Body of pancreas (tissue), 4 donors: ENCODE measurements around the gene POT1.

Source experiments
- CTCF ChIP-seq, 7 experiments: fragments of 450-650 bp in 4 of 7; fragments of 200-600 bp in 3 of 7; sonication (generic) in 3 of 7; IDR thresholded peaks; one replicate each; pipeline ENCODE4 v1.5.1; 2016 to 2019; ENCODE audit warnings: antibody characterized with exemption in 7 of 7
- POLR2A ChIP-seq, 3 donors: fragments of 450-650 bp; IDR thresholded peaks; one replicate each; pipeline ENCODE4 v1.6.1; 2016; ENCODE audit warnings: antibody characterized with exemption in 3 of 3, mild to moderate bottlenecking in 2 of 3

- TF ChIP-seq POLR2A (IDR thresholded peaks at IDR 0.05) = no peak
- no peak for TF ChIP-seq CTCF (IDR thresholded peaks at IDR 0.05)
These were observed 130.2 kb downstream of the POT1 start for GRCh38 chr7:124799448-124799847.
